Activated CD4-positive, alpha-beta T cell treated with anti-CD3 and anti-CD28 coated beads, Interleukin-2, amount 50 U/mL, for 16 hours (primary cell): ENCODE results near the gene CYTH3.

Experiments
- DNase-seq: peaks from one replicate; pipeline ENCODE4 v3.0.0-alpha.2; 2020

The CYTH3 gene

GRCh38 chr7:6188389-6188788, 84.0 kb downstream of the CYTH3 start:
- DNase-seq: no peak

- no peak for DNase-seq
Measured at GRCh38 chr7:6186577-6186976, 85.8 kb downstream of the CYTH3 start.

GRCh38 chr7:6182993-6183392, 89.4 kb downstream of the CYTH3 start:
- DNase-seq: no peak

- DNase-seq: no peak
Measured at GRCh38 chr7:6181136-6181535, 91.3 kb downstream of the CYTH3 start.

GRCh38 chr7:6180344-6180725, 92.1 kb downstream of the CYTH3 start:
- DNase-seq: no peak

- DNase-seq: no peak
Measured at GRCh38 chr7:6179620-6180343, 92.6 kb downstream of the CYTH3 start.

GRCh38 chr7:6178298-6179029, 94.0 kb downstream of the CYTH3 start:
- no peak for DNase-seq

- no peak for DNase-seq
Measured at GRCh38 chr7:6175645-6176044, 96.8 kb downstream of the CYTH3 start.

GRCh38 chr7:6172910-6173295, 99.5 kb downstream of the CYTH3 start:
- DNase-seq: no peak

- no peak for DNase-seq
Measured at GRCh38 chr7:6172224-6172909, 100.1 kb downstream of the CYTH3 start.

GRCh38 chr7:6171532-6172223, 100.7 kb downstream of the CYTH3 start:
- no peak for DNase-seq

- no peak for DNase-seq
Measured at GRCh38 chr7:6170571-6171531, 101.6 kb downstream of the CYTH3 start.

GRCh38 chr7:6169805-6170520, 102.5 kb downstream of the CYTH3 start:
- no peak for DNase-seq

- DNase-seq: no peak
Measured at GRCh38 chr7:6168477-6168868, 104.0 kb downstream of the CYTH3 start.

- no peak for DNase-seq
Measured at GRCh38 chr7:6167587-6168476, 104.6 kb downstream of the CYTH3 start.

GRCh38 chr7:6167004-6167551, 105.3 kb downstream of the CYTH3 start:
- DNase-seq: no peak

- DNase-seq: no peak
Measured at GRCh38 chr7:6166443-6166891, 106.0 kb downstream of the CYTH3 start.

- no peak for DNase-seq
Measured at GRCh38 chr7:6165521-6166320, 106.7 kb downstream of the CYTH3 start.

- DNase-seq: no peak
Measured at GRCh38 chr7:6165075-6165474, 107.3 kb downstream of the CYTH3 start.
